Measurements from ENCODE around the gene KCTD21. TPM values are rescaled to one million over a fixed set of nuclear protein-coding genes. Genes with fewer than 3 reads are reported as not detected.

The KCTD21 gene
- total RNA-seq, 4 donors from 2014 or later: 6.6 to 20.4 (median 8.7) TPM

- Histone ChIP-seq H3K27me3 (no peaks in the 10 kb centered on the region), H3K4me3 (no peak overlapping the region), H3K4me1 (peaks cover 0 to 22% (median 13%) of the 10 kb centered on the region in 4 donors), H3K9me3 (no peaks in the 10 kb centered on the region), H3K36me3 (peaks cover 0 to 32% (median 0%) of the 10 kb centered on the region in 3 donors), H3K27ac (peak overlapping the region in 2 of 4 donors; percentile 87 to 91)
- TF ChIP-seq CTCF (IDR thresholded peaks at IDR 0.05): no peak
- TF ChIP-seq EP300 (IDR thresholded peaks at IDR 0.05): no peak
- no peak for TF ChIP-seq POLR2A (IDR thresholded peaks at IDR 0.05)
- 80 to 81% methylated on average over 7 of the region's 7 CpGs for WGBS, 2 donors
- no peak for DNase-seq (ENCODE audit: low spot score in 2 of 2)
These were observed 17.4 kb downstream of the KCTD21 start for GRCh38 chr11:78170874-78171549.

GRCh38 chr11:78170413-78170812, 18.0 kb downstream of the KCTD21 start:
- DNase-seq (ENCODE audit: low spot score in 2 of 2): no peak
- WGBS, 2 donors: 88 to 90% methylated on average over 11 of the region's 11 CpGs
- no peaks in the 10 kb centered on the region for H3K27me3 ChIP-seq
- no peak for TF ChIP-seq POLR2A (IDR thresholded peaks at IDR 0.05)
- no peak for TF ChIP-seq EP300 (IDR thresholded peaks at IDR 0.05)
- no peak for TF ChIP-seq CTCF (IDR thresholded peaks at IDR 0.05)
- peaks cover 0 to 31% (median 0%) of the 10 kb centered on the region in 3 donors for H3K36me3 ChIP-seq
- no peak overlapping the region for H3K4me3 ChIP-seq
- H3K9me3 ChIP-seq: no peaks in the 10 kb centered on the region
- peak overlapping the region in 2 of 4 donors; percentile 87 to 91 for H3K27ac ChIP-seq
- peaks cover 0 to 22% (median 13%) of the 10 kb centered on the region in 4 donors for H3K4me1 ChIP-seq

GRCh38 chr11:78168539-78169477, 19.6 kb downstream of the KCTD21 start:
- peaks cover 0 to 27% (median 13%) of the 10 kb centered on the region in 4 donors for H3K4me1 ChIP-seq
- H3K27ac ChIP-seq: peak overlapping the region; percentile 66 to 91 (median 83)
- H3K9me3 ChIP-seq: no peaks in the 10 kb centered on the region
- peak; percentile 83 to 85 for DNase-seq (ENCODE audit: low spot score in 2 of 2)
- no peak overlapping the region for H3K4me3 ChIP-seq
- WGBS, 2 donors: 21 to 31% methylated on average over 17 of the region's 17 CpGs
- no peaks in the 10 kb centered on the region for H3K27me3 ChIP-seq
- H3K36me3 ChIP-seq: peaks cover 0 to 22% (median 0%) of the 10 kb centered on the region in 3 donors
- TF ChIP-seq POLR2A (IDR thresholded peaks at IDR 0.05): no peak
- TF ChIP-seq EP300 (IDR thresholded peaks at IDR 0.05): peak; percentile 77 to 87

GRCh38 chr11:78166855-78167469, 21.5 kb downstream of the KCTD21 start:
- H3K4me3 ChIP-seq: no peak overlapping the region
- H3K27ac ChIP-seq: peak overlapping the region in 2 of 4 donors; percentile 4 to 87
- H3K4me1 ChIP-seq: peaks cover 0 to 35% (median 13%) of the 10 kb centered on the region in 4 donors
- H3K9me3 ChIP-seq: no peaks in the 10 kb centered on the region
- no peak for TF ChIP-seq EP300 (IDR thresholded peaks at IDR 0.05)
- H3K36me3 ChIP-seq: peaks cover 0 to 3% (median 0%) of the 10 kb centered on the region in 3 donors
- DNase-seq (ENCODE audit: low spot score in 2 of 2): no peak
- 92 to 96% methylated on average over 6 of the region's 6 CpGs for WGBS, 2 donors
- H3K27me3 ChIP-seq: no peaks in the 10 kb centered on the region

- H3K4me1 ChIP-seq: peaks cover 0 to 35% (median 13%) of the 10 kb centered on the region in 4 donors
- DNase-seq (ENCODE audit: low spot score in 2 of 2): no peak
- WGBS, 2 donors: 94 to 100% methylated on average over 2 of the region's 2 CpGs
- H3K36me3 ChIP-seq: no peaks in the 10 kb centered on the region
- H3K4me3 ChIP-seq: no peak overlapping the region
- H3K27me3 ChIP-seq: no peaks in the 10 kb centered on the region
- H3K27ac ChIP-seq: no peak overlapping the region
- TF ChIP-seq EP300 (IDR thresholded peaks at IDR 0.05) (no peak), CTCF (IDR thresholded peaks at IDR 0.05) (no peak), POLR2A (IDR thresholded peaks at IDR 0.05) (no peak)
- H3K9me3 ChIP-seq: no peaks in the 10 kb centered on the region
These were observed 24.0 kb downstream of the KCTD21 start for GRCh38 chr11:78164471-78164870.

Data from tibial nerve (tissue), 4 donors.